HG03469 (cell line): ENCODE results near the gene CLCN7.
"Not testable (repeated sequence)": the region's sequence is repeated elsewhere in the genome, so short reads cannot be mapped to it uniquely, and the experiment has no call there.

Experiments
- ATAC-seq: cut with Tn5 transposase; IDR thresholded peaks from one replicate; pipeline ENCODE4 v1.9.1; 2021; ENCODE audit warnings: mild to moderate bottlenecking, moderate library complexity, moderate number of reproducible peaks; ENCODE audit not compliant: unreplicated experiment

The CLCN7 gene

DNA sequence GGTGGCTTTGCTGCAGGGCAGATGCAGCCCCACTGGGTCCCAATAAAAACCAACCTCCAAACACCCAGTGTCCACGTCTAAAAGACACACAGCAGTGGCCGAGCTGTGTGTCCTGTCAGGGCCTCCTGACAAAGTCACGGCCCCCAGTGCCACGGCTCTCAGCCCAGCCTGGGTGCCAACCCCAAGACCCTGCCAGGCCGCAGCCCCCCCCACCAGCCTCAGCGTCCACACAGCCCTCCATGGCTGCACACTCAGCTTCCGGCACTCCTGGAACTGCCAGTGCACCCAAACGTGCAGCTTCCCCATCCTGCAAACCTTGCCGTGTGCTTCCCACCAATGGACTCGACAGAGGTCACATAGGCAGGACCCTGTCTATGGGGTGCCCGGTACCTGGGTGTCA, 26.9 kb downstream of the CLCN7 start:
- ATAC-seq, result no peak

DNA sequence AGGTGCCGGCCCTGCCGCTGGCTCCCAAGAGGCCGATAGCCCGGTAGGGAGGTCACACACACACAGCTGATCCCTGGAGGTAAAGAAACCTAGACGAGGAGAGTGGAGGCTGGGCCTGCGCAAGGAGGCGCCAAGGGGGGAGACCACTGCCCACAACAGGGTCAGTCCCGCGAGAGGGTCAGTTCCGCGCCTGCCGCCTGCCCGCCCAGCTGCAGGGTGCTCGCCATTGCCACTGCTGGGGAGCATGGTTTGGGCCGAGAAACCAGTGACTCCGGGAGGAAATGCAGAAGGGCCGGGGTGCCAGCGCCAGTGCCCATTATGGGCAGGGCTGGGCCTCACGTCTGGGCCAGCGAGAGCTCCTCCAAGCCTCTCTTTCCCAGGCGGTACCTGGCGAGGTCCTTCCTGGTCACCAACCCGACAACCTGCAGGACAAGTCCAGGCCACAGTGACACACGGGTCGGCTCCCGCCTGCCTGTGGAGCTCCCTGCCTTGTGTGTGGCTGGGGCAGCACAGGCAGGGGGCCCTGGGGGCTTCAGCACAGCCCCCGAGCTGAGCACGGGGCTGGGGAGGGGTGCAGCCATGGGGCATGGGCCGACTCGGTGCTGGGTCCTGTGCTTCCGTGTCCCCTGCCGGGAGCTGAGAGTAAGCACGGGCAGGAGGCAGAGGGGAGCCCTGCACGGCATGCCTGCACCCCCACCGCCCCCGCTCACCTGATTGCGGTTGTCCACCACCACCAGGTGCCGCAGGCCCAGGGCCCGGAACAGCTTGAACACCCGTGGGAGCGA, 28.3 kb downstream of the CLCN7 start:
- no peak for ATAC-seq

DNA sequence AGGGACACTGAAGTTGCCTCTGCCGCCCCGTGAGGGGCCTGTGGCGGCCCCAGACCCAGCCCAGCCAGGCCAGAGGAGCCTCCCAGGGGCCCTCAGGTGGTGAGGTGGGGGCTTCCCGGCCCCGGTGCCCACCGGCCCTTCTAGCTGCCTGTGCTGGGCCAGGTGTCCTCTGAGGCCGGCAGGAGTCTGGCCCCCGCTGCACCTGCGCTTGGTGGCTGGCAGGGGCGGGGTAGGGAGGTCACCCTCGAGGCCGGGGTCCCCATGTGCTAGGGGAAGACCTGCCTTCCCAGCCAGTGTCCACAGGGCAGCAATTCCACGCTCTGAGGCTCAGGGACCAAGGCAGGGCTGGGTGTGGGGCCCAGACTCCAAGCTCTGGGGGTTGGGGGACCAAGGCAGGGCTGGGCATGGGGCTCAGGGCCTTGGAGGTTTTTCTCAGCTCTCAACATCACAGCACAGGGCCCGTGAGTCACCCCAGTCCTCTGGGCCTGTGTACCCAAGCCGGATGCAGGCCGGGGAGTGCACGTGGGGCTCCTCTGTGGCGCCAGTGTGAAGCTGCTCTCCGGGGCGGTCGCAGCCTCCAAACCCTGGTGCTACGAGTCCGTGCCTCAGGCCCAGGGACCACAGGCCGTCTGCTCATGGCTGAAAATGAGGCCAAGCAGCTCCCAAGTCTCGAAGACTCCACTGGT, 29.2 kb downstream of the CLCN7 start:
- ATAC-seq, result no peak

DNA sequence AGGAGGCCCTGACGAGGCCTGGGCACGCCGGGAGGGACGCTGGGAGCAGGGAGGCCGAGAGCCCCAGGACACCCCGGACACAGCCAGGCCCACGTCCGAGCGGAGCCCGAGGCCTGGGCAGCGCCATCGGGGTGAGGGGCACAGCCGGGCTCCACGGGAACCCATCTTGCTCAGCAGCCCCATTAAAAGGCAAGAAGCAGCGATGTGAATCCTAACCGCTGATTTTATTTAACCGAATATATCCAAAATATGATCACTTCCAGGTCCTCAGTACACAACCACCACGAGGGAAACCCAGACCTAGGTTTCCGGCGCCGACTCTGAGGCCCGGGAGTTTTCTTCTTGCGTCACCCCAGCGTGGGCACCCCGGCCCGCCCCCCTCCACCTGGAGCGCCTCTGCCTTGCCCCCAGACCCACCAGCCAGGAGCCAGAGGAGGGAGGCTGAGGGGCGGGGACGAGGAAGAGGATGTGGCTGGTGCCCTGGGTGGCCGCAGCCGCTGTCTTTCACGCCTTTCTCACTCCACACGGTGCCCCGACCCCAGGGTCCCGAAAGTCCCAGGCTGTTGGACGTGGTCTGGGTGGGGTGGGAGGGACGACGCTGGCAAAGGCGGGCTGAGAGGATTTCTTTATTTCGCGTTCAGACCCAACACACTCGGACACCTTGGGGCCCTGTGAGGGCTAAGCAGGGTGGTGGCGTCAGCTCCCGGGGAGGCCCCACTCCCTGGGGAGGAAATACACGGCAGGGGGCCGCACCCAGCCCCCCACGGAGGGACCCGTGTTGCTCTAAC, 29.9 kb downstream of the CLCN7 start:
- no peak for ATAC-seq

DNA sequence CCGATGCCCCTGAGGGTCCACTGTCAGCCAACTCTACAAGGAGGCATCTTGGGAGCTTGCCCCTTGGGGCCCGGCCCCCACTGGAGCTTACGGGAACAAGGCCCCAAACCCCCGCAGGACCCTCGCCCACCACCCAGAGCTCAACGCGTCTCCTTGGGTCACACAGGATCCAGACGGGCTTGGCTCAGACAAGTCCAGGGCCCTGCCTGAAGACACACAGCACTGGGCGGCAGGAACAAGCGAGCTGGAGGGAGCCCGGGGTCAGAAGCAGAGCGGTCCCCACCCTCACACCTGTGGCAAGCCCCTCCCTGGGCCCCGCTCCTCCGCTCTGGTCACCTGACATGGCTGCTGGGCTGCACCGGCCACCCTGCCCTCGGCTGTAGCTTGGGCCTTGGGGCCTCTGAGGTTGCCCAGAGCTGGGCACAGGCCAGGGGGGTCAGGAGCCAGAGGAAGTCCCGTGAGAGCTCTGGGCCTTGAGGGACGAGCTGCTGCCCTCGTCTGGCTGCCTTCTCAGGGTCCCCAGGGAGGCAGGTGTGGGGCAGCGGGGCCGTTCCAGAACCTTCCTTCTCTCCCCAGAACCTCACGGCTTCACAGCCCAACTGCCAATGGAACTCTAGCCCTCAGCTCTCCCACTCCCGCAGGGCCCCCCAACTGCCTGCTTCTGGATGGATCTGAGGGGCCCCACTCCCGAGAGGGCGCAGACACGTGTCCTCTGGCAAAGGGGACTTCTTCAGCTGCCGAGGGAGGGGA, 30.7 kb downstream of the CLCN7 start, which contains the start of gene CCDC154:
Gene CCDC154 (minus strand): TSS at position 577 of the 750 bp plus-strand sequence. CDS start 234 bp downstream, at position 343.
- ATAC-seq, result no peak

DNA sequence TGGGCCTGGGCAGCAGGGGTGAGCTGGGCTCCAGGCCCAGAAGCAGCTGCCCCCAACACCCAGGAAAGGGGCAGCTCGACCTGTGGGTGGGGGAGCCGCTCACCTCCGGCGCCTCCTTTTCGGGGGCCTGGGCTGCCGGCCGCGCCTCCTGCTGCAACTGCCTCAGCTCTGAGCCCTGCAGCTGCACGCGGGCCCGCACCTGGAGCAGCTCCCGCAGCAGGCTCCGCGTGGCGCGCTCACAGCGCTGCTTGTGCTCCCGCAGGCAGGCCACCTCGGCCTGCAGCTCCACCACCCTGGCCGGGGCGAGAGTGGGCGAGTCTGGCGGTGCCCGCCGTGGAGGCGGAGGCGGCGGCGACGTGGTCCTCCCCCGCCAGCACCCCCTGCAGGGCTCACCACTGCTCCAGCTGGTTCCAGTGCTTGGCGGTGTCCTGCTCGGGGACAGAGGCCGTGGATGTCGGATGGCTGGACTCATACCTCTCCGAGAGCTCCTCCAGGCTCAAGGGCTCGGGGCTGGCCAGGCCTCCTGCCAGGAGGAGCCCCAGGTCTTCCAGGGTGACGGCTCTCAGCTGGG, 31.3 kb downstream of the CLCN7 start:
- ATAC-seq, result no peak

DNA sequence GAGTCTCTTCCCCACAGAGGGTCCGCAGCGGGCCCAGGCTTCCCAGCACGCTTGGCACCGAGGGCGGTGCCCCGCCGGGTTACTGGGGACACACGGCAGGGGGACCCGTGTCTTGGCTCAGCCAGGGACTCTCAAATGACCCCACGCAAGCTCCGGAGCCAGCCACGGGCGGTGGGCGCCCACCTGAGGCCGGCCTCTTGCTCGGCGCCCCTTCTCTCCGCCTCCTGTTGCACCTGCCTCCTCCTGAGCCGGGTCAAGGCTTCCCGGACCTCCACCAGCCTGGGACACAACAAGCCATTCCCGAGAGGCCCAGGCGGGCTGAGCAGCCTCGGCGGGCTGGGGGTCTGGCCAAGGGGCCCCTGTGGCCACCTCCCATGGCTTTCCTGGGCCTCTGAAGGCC, 32.1 kb downstream of the CLCN7 start:
- ATAC-seq, result no peak

DNA sequence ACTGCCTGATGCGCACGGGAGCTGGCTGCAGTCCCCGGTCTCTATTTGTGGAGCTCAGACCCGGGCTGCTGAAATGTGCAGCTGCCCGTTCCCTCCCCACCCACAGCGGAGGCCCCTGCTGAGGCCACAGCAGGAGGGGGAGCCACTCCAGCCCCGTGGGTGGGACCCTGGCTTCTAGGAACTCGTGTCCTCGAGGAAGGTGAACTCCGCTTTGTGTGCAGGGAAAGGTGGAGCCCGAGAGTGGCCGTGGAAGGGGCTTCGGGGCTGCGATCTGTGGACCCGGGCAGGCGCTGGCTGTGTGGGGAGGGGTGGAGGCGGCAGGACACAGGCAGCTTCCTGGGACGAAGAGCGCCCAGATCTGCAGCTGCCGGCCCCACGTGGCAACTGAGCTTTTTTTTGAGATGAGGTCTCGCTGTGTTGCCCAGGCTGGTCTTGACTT, 33.4 kb downstream of the CLCN7 start:
- ATAC-seq, result no peak

DNA sequence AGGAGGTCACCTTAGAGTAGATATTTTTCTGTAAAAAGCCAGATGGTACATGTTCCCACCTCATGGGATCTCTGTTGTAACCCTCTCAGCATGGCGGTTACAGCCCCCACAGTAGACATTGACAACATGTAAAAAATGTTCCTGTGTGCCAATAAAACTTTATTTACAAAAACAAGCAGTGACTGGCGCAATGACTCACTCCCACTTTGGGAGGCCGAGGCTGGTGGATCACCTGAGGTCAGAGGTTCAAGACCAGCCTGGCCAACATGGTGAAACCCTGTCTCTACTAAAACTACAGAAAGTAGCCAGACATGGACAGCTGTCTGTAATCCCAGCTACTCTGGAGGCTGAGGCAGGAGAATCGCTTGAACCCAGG, 35.1 kb downstream of the CLCN7 start:
- not testable (repeated sequence) for ATAC-seq

DNA sequence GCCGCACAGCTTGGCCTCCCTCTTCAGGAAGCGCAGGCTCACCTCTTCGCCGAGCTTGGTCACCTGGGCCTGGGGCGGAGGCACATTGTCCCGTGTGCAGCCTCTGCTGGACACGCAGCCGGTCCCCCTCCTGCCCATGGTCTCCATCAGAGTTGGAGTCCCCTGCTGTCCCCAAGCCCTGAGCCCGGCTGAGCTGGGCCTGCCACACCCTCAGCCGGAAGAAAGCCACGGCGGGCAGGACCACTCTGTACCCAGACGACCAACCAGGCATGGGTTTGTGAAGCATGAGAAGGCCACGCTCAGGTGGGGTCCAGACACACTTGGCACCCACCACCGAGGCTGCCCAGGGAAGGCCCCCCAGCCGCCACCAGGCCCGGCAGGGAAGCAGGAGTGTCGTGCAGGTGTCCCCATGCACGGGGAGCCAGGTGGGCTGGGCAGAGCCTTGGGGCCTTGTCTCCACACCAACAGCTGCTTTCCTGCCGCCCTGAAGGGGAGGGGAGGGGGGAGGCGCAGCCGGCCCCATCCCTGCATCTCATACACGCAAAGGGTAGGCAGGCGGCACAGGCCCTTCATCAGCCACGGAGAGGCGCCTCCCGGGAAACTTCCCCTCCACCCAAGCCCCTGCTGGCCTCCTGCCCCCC, 35.6 kb downstream of the CLCN7 start:
- no peak for ATAC-seq

DNA sequence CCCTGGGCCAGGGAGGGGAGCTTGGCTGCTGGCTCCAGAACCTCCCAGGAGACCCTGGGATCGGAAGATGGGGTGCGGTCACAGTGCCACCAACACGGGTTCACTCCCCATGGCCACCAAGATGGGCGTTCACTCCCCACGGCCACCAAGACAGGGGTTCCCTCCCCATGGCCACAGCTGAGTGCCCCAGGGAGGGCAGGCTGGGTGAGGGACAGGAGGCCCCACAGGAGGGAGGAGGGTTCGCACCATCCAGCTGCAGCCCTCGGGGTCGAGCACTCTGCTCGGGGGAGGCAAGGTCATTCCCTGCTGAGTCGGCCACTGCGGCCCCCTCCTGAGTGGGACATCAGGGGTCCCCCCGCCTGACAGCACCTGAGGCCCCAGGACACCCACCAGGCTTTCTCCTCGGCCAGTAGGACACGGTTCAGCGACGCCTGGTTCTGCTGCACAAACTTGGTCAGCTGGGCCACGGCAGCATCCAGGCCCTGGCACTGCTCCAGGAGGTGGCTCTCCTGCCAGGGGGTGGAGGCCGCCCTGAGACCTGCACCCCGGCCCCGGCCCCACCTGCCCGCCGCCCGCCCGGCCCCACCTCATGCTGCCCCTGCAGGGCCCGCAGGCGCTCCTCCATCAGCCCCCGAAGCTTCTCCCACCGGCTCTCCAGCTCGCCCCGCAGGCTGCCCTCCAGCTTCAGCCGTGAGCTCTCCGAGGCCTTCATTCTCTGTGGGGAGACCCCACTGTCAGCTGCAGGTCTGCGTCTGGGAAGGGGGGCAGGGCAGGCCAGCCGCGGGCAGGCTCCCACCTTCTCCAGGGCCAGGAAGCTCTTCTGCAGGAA, 36.4 kb downstream of the CLCN7 start:
- ATAC-seq, result no peak

DNA sequence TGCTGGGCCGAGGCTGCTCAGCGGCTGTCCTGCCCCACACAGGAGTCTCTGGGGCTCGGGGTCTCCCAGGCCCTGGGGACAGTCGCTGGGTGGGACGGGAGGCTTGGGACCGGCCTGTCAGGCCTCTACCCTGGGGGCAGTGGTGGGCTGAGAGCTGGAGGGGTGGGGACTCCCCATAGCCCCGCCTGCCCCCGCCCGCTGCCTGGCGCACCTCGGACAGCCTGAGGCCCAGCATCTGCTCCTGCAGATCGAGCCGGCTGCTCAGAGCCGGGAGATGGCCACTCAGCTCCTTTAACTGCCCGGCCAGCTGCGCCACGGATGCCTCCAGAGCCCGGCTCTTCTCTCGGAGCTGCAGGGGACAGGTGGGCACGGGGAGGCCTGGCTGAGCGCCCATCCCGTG, 37.2 kb downstream of the CLCN7 start:
- ATAC-seq, result no peak

DNA sequence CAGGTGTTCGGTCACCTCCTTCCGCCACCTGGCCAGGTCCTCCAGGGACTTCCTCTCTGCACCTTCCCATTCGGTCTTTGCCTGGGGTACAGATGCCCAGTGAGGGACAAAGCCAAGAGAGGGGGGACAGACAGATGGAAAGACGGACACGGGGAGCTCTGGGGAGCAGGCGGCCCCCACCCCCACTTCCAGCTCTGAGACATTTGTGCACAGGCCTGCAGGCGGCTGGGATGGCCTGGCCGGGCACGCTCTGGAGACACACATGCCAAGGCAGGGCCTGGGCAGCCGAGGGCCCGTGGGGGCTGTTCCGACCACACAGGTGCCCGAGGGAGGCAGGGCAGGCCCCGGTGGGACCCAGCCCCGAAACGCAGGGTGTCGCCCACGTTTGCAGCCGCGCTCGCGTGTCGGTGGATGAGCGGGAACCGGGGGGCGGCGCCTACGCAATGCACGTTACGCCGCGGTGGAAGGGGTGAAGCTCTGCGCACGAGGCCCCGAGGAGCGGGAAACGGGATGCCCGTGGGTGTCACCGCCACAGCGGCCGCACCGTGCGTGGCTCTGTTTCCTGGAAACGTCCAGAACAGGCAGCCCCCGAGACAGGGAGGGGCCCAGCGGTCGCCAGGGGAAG, 38.0 kb downstream of the CLCN7 start:
- no peak for ATAC-seq

DNA sequence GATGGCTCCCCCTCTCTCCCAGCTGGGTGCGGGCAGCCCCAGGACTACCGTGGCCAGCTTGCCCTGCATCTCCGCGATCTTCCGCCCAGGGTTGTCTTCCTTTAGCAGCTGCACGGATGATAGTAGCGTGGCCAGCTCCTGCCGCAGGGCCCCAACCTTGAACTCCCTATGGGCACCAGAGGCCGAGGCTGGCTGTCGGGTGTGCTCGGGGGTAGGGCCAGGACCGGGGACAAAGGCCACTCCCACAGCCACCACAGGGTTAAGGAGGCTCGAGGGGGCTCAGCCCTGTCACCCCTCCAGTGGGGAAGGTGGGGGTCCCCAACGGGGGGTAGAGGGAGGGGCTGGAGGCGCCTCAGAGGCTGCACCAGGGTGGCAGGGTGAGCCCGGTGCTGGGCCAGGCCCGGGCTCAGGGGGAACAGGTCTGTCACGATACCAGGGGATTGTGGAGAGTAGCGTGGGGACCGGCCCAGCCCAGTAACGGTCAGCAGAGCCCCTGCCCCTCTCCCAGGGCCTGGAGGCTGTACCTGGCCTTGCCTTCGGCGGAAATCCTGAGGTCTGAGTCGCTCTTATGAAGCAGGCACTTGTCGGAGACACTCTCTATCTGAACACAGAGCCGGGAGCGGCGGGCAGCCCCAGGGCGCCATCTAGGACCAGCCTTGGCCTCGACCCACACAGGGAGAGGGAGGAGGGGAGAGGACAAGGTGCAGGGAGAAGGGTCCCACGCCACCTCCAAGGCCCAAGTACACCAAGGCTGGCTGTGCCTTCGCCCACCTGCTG, 38.7 kb downstream of the CLCN7 start:
- no peak for ATAC-seq

DNA sequence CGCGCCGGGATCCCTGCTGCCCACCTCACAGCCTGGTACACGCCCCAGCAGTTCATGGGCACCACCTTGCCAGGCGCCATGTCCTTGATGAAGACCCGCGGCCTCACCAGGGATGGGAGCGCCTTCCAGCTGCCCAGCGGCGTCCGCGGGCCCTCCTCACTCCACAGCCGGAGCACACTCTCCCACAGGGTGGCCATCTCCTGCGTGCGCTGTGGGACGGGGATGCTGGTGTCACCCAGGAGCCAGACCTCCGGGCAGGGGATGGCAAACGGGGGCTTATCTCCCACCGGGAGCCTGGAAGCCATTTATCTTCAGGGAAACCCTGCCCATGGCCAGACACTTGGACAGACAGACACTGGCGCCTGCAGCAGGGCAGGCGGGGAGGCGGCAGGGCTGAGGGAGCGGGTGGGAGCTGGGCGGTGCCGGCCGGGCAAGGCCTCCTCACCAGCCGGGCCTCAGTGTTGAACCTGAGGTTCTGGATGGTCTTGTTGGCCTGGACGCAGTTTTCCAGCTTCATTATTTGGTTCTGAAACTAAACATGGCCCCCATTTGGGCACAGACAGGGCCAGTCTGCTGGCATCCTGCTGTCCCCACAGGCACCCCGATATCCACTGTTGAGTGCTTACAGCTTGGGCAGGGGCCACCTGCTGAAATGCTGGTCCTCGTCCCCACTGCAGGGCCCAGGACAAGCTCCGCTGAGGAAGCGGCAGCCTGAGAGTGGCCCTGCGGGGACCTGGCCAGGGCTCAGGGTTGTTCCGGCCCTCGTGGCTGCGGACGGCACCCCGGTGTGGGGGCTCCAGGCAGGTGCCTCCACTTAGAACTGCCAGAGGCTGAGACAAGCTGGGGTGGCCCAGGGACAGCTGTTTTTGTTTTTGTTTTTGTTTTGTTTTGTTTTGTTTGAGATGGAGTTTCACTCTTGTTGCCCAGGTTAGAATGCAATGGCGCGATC, 39.9 kb downstream of the CLCN7 start:
- ATAC-seq, result no peak

DNA sequence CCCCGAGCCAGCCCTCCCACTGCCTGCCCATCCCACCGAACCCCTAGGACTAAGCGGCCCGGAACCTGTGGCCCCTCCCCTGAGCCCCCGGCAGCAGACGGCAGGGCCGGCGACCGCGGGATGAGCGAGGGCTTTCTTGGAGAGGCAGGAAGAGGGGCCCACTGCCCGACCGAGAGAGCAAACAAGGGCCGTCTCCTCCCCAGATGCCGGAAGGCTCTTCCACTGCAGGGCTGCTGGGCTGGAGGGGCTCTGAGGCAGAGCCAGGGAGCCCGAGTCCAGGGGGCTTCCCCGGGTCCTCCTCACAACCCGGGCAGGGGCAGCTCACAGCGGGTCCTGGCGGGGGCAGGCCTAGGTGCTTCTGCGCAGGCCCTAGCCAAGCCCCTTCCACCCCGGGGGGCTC, 41.1 kb downstream of the CLCN7 start:
- ATAC-seq, result no peak

DNA sequence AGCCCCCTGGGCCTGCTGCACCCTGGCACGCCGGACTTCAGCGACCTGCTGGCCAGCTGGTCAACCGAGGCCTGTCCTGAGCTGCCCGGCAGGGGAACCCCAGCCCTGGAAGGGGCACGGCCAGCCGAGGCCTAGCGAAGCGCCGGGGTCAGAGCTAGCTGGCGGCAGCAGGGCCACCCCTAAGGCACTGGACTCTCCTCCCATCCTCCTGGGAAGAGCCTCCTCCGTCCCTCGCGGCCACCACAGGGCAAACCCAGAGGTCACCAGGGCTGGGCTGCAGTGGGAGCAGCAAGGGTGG, 41.6 kb downstream of the CLCN7 start:
- no peak for ATAC-seq
